Hematopoietic multipotent progenitor cell treated with erythropoietin and hydrocortisone succinate and interleukin-3 and kit ligand, for 4 days (in vitro differentiated cells): ENCODE measurements around the gene TSPAN5.

Source experiments
- DNase-seq: peaks from one replicate; pipeline ENCODE4 v3.0.0-alpha.2; 2015

The TSPAN5 gene

DNA sequence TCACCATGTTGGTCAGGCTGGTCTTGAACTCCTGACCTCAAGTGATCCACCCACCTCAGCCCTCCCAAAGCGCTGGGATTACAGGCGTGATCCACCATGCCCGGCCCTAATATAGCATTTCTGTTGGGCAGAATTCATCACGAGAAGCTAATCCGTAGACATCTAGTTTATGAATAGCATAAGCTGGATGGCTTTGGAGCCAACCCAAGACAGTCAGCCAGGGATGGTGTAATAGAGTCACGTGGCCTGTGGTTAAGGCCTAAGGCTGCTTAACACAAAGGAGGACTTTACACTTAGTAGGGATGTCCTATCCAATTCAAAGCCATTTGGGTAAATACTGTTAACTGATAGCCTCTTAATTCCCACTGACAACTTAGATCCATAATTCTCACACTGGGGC lies 223.6 kb downstream of the TSPAN5 start:
- no peak for DNase-seq

DNA sequence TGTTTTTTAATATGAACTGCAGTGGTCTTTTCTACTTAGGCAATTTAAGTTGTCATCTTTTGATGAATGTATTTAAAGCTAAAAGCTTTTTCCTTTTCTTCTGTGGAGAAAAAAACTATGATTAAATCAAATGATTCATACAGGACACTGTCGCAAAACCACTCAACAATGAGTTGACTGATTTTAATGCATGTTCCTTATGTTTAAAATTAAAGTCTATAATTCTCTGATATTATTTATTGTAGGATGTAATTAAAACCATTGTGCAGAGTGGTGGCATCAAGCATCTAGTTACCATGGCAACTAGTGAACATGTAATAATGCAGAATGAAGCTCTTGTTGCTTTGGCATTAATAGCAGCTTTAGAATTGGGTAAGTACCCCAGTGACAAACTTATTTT lies 224.7 kb downstream of the TSPAN5 start:
- peak; percentile 25 for DNase-seq

DNA sequence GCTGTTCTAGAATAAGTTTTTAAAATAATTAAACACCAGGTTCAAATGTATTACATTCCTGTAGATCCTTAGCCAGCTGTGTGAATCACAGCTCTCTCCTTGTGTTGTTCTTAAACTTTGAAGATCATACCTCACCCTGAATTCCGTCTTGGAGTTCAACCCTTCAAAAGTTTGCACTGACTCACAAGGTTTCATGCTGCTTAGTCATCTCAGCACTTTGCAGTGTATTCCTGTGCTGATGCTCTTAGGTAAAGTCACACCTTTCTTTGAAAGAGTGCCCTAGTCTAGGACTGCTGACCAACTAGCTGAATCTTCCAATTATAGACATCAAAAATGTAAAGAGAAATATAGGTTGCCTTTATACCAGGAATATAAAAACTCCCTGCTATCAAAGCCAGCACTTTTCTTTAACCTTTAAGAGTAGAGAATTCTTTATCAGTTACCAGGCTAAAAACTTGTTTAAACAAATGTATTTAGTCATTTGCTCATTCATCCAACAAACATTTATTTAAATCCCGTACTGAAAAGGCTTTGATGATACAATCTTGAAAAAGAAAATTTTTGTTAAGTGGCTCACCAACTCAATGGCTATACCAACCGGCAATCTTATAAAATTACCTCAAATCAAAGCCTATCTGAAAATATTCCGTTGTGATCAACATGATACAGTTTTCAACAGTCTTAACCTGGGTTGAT lies 227.6 kb downstream of the TSPAN5 start:
- DNase-seq = no peak

DNA sequence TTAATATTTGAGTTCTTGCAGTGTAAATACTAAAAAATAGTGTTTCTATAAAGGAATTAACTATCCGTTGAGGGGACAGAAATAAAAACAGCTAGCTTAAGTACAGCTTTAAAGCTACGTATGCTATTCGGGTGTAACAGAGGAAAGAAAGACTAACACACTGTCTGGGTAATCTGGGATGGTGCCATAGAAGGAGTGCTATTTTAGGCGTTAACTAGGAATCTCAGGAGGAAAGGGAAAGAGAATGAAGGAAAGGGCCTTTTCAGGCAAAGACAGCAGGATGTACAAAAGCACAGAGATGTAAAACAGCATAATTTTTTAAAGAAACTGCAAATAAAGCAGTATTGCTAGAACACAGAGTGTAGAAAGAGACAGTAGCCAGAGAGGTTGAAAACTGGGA lies 235.4 kb downstream of the TSPAN5 start:
- no peak for DNase-seq

DNA sequence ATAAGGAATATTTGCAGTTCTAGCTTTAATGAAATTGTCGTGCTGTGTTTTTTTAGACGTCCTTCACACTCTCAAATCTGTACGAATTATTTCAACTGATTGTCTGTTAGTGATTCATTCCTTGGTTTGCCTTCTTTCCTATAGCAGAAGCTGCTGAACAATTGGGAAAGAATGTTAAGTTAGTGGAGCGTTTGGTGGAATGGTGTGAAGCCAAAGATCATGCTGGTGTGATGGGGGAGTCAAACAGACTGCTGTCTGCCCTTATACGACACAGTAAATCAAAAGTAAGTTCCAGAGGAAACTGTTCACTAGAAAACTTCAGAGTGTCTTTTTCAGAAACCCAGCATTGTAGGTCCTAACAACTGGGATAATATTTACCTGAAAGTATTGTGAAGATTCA lies 237.3 kb downstream of the TSPAN5 start:
- DNase-seq = no peak
